Measurements from ENCODE around the gene HERC4. TPM values are rescaled to one million over a fixed set of nuclear protein-coding genes. Genes with fewer than 3 reads are reported as not detected.
"Not testable (repeated sequence)": the region's sequence is repeated elsewhere in the genome, so short reads cannot be mapped to it uniquely, and the experiment has no call there.

Gene HERC4
- total RNA-seq, 2 experiments from 2014 or later = 71.5 to 76.5 TPM

DNA sequence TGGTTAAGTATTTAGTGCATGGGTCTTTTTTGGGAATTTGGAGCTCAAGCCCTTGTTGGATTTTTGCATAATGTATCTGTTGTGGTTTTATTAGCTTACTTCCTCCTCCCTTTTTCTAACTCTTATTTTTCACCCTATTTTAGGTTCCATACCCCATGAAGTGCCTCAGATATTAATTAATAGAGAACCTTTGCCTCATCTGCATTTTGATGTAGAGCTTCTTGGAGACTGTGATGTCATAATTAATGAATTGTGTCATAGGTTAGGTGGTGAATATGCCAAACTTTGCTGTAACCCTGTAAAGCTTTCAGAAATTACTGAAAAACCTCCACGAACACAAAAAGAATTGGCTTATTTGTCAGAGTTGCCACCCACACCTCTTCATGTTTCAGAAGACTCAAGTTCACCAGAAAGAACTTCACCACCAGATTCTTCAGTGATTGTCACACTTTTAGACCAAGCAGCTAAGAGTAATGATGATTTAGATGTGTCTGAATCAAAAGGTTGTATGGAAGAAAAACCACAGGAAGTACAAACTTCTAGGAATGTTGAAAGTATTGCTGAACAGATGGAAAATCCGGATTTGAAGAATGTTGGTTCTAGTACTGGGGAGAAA, 162.6 kb downstream of the HERC4 start:
- POLR2A ChIA-PET = interaction anchor here (0.7 kb wide), 1 partner anchor 20 kb away, joined by 3 read pairs; no protein-coding TSS in a partner anchor

DNA sequence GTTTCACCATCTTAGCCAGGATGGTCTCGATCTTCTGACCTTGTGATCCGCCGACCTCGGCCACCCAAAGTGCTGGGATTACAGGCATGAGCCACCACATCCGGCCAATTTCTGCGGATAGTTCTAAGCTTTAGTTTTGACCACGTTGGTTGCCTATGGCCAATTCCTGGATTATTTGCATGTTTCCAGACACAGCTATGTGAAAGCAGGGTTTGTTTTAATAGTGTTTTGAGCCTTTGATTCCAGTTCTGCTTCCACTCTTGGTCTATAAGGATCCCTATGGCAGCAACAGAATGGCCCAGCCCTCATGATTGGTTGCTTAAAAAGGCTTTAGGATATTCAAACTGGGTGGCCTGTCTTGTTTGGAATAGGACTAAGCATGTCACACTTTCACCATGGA, 171.5 kb downstream of the HERC4 start:
- Mint-ChIP-seq H3K27ac (no peak overlapping the region), H3K9me3 (no peaks in the 10 kb centered on the region), H3K4me3 (no peak overlapping the region), H3K27me3 (no peaks in the 10 kb centered on the region), H3K36me3 (peaks cover 36% of the 10 kb centered on the region), H3K4me1 (no peaks in the 10 kb centered on the region)
- POLR2A ChIA-PET = no interaction called here
- ATAC-seq (ENCODE audit: low read depth) (no peak), DNase-seq (no peak)

More for the DNA sequence above, 162.6 kb downstream of the HERC4 start:
- no peaks in the 10 kb centered on the region for H3K9me3 Mint-ChIP-seq
- H3K4me1 Mint-ChIP-seq = peaks cover 9% of the 10 kb centered on the region
- H3K36me3 Mint-ChIP-seq = peaks cover 49% of the 10 kb centered on the region
- H3K27ac Mint-ChIP-seq = no peak overlapping the region
- H3K4me3 Mint-ChIP-seq = no peak overlapping the region
- ATAC-seq (ENCODE audit: low read depth) (no peak), DNase-seq (no peak)
- H3K27me3 Mint-ChIP-seq = no peaks in the 10 kb centered on the region

DNA sequence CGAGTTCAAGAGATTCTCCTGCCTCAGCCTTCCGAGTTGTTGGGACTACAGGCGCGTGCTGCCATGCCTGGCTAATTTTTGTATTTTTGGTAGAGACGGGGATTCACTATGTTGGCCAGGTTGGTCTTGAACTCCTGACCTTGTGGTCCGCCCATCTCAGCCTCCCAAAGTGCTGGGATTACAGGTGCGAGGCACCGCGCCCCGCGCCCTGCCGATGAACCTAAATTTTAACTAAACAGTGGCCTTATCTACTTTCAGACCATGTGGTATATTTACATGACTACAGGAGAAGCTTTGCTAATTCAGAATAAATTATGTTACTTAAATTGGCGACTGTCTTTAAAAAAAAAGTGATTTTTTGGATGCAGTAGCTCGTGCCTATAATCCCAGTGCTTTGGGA, 181.4 kb downstream of the HERC4 start:
- Mint-ChIP-seq H3K27ac (no peak overlapping the region), H3K4me1 (peaks cover 20% of the 10 kb centered on the region), H3K36me3 (peaks cover 35% of the 10 kb centered on the region), H3K27me3 (no peaks in the 10 kb centered on the region), H3K9me3 (no peaks in the 10 kb centered on the region), H3K4me3 (no peak overlapping the region)
- POLR2A ChIA-PET = interaction anchor here (0.7 kb wide), 1 partner anchor 8 kb away, joined by 3 read pairs; no protein-coding TSS in a partner anchor
- no peak for DNase-seq
- ATAC-seq (ENCODE audit: low read depth) = no peak

DNA sequence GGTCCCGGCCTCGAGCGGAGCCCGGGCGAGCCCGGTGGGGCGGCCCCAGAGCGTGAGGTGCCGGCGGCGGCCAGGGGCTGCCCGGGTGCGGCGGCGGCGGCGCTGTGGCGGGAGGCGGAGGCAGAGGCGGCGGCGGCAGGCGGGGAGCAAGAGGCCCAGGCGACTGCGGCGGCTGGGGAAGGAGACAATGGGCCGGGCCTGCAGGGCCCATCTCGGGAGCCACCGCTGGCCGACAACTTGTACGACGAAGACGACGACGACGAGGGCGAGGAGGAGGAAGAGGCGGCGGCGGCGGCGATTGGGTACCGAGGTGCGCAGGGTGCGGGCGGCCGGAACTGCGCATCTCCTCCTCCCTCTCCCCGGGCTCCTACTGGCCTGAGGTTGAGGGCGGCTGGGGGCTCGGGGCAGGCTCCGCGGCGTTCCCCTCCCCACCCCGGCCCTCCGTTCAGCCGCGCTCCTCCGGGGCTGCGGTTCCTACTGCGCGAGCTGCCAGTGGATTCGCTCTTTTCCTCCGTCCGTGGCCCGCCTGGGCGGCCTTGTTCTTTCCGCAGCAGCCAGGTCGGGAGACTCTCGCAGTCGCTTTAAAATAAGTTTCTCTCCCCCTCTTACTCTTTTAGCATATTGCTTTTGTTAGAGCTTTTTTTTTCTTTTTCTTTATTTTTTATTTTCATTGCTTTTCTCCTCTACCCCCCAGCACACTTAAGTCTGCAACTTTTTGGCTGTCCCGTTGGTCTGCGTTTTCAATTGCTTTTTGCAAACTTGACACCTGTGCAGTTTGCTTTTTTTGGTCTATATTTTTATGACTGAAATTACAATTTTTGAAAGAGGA, 190.0 kb downstream of the HERC4 start:
- H3K9me3 Mint-ChIP-seq = no peaks in the 10 kb centered on the region
- H3K4me3 Mint-ChIP-seq = peak overlapping the region; percentile 91
- peaks cover 23% of the 10 kb centered on the region for H3K36me3 Mint-ChIP-seq
- H3K27me3 Mint-ChIP-seq = peaks cover 2% of the 10 kb centered on the region
- peak; percentile 79 for DNase-seq
- H3K27ac Mint-ChIP-seq = peak overlapping the region; percentile 89
- POLR2A ChIA-PET = interaction anchor here (0.6 to 1.9 kb wide), 17 partner anchors 9 to 447 kb away, joined by 3 to 10 read pairs (median 4); partner anchors contain the start of gene HNRNPH3
- H3K4me1 Mint-ChIP-seq = peaks cover 21% of the 10 kb centered on the region
- peak; percentile 79 for ATAC-seq (ENCODE audit: low read depth)

DNA sequence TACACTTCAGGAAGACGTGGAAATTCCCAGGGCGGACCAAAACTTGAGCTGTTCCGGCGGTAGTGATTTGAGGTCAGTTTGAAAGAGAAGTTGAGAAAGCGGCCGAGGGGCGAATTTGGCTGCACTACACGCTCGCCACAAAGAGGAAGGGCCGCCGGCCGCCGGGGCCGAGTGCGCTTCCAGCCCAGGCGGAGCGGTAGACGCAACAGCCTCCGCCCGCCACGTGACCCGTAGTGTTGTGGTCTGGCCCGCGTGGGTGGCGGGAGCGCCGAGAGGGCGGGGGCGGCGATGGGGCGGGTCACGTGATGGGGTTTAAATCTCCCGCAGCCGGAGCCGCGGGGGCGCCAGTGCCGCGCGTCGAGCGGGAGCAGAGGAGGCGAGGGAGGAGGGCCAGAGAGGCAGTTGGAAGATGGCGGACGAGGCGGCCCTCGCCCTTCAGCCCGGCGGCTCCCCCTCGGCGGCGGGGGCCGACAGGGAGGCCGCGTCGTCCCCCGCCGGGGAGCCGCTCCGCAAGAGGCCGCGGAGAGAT, 190.7 kb downstream of the HERC4 start, which contains the start of gene SIRT1:
Gene SIRT1, plus strand, starts transcription at position 344 of the 529 bp plus-strand sequence. Its CDS starts 66 bp downstream, at position 410.
- peaks cover 17% of the 10 kb centered on the region for H3K36me3 Mint-ChIP-seq
- POLR2A ChIA-PET = interaction anchor here (0.5 to 1.6 kb wide), 9 partner anchors 12 to 447 kb away, joined by 3 to 6 read pairs (median 3); partner anchors contain the start of gene HNRNPH3
- no peaks in the 10 kb centered on the region for H3K9me3 Mint-ChIP-seq
- peaks cover 17% of the 10 kb centered on the region for H3K4me1 Mint-ChIP-seq
- peak; percentile 81 for ATAC-seq (ENCODE audit: low read depth)
- peak within 1 kb of the TSS; percentile 89 for H3K27ac Mint-ChIP-seq
- peak within 1 kb of the TSS; percentile 91 for H3K4me3 Mint-ChIP-seq
- DNase-seq = peak; percentile 94
- H3K27me3 Mint-ChIP-seq = peaks cover 2% of the 10 kb centered on the region

- H3K4me1 Mint-ChIP-seq = peaks cover 13% of the 10 kb centered on the region
- no peaks in the 10 kb centered on the region for H3K9me3 Mint-ChIP-seq
- H3K27me3 Mint-ChIP-seq = peaks cover 2% of the 10 kb centered on the region
- POLR2A ChIA-PET = interaction anchor here (0.5 to 1.6 kb wide), 8 partner anchors 11 to 448 kb away, joined by 3 to 6 read pairs (median 3); partner anchors contain the start of gene HNRNPH3
- no peak for DNase-seq
- H3K27ac Mint-ChIP-seq = peak overlapping the region; percentile 84
- peak overlapping the region; percentile 80 for H3K4me3 Mint-ChIP-seq
- H3K36me3 Mint-ChIP-seq = peaks cover 12% of the 10 kb centered on the region
- peak; percentile 1 for ATAC-seq (ENCODE audit: low read depth)
These were observed 191.3 kb downstream of the HERC4 start for GRCh38 chr10:67883710-67884312.

- no peaks in the 10 kb centered on the region for H3K4me1 Mint-ChIP-seq
- H3K9me3 Mint-ChIP-seq = no peaks in the 10 kb centered on the region
- H3K36me3 Mint-ChIP-seq = no peaks in the 10 kb centered on the region
- H3K27me3 Mint-ChIP-seq = peaks cover 2% of the 10 kb centered on the region
- POLR2A ChIA-PET = no interaction called here
- H3K4me3 Mint-ChIP-seq = no peak overlapping the region
- no peak overlapping the region for H3K27ac Mint-ChIP-seq
- no peak for ATAC-seq (ENCODE audit: low read depth)
- no peak for DNase-seq
These were observed 196.9 kb downstream of the HERC4 start for GRCh38 chr10:67878133-67878532.

- ATAC-seq (ENCODE audit: low read depth); H3K27me3 Mint-ChIP-seq; H3K36me3 Mint-ChIP-seq; H3K27ac Mint-ChIP-seq; H3K4me1 Mint-ChIP-seq; H3K4me3 Mint-ChIP-seq; DNase-seq; POLR2A ChIA-PET; H3K9me3 Mint-ChIP-seq: not testable (repeated sequence)
These were observed 197.7 kb downstream of the HERC4 start for GRCh38 chr10:67877421-67877820.

DNA sequence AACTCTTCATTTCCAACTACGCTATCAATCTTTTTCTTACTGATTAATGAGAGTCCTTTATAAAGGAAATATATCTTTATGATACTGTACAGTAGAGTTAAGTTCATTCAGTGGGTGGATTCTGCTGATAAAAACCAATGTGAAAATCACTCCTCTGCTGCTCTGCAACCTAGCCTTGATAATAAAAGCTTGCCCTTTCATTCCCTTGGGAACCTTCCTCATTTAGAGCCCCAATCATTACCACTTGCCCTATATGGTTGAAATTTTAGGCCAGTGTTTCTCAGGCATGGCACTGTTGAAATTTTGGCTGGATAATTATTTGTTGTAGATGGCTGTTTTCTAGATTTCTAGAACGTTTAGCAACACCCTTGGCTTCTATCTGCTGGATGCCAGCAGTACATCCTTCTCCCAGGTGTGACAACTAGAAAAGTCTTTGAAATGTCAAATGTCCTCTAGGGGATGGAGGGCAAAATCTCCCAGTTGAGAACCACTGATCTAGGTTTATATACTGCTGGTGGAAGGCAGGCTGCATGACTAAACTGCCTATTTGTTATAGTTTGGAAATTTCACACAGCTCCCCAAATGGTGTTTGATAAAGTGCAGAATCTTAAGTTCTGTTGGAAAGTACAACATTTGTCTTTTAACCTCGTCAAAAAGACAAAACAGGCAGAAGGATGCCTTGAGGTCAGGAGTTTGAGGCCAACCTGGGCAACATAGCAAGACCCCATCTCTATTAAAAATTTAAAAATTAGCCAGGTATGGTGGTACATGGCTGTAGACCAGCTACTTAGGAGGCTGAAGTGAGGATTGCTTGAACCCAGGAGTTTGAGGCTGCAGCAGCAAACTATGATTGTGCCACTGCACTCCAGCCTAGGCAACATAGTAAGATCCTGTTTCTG, 199.5 kb downstream of the HERC4 start:
- POLR2A ChIA-PET = no interaction called here
- H3K27me3 Mint-ChIP-seq = no peaks in the 10 kb centered on the region
- H3K4me1 Mint-ChIP-seq = no peaks in the 10 kb centered on the region
- DNase-seq = no peak
- H3K36me3 Mint-ChIP-seq = no peaks in the 10 kb centered on the region
- no peak overlapping the region for H3K27ac Mint-ChIP-seq
- H3K9me3 Mint-ChIP-seq = no peaks in the 10 kb centered on the region
- no peak for ATAC-seq (ENCODE audit: low read depth)
- H3K4me3 Mint-ChIP-seq = no peak overlapping the region

Other genes with a start within 250 kb of the HERC4 start
- gene DNAJC12, start 237.1 kb downstream of the HERC4 start, total RNA-seq = 1 to 10 TPM; 3.6 to 4.1 TPM
- 10 to 100 TPM; 31.6 to 31.7 TPM for gene SIRT1, start 190.6 kb downstream of the HERC4 start, total RNA-seq
- not detected for gene MYPN, start 34.2 kb upstream of the HERC4 start, total RNA-seq
- gene ATOH7, start 156.8 kb upstream of the HERC4 start, total RNA-seq = not detected